Left ventricle myocardium inferior (tissue), 1 donor: Measurements from ENCODE around the gene ZFP3. TPM values are rescaled to one million over a fixed set of nuclear protein-coding genes. Genes with fewer than 3 reads are reported as not detected.

ENCODE experiments used
- total RNA-seq: library from RNA; stranded (reverse); fragmentation: NEBNext Ultra II Directional; extraction: Animal tissue kit (Norgen Biotek cat#: 25700); gene quantifications from one replicate; pipeline ENCODE4 v1.2.1, GENCODE V29; 2021
- donor health status: DM: no; HTN: yes; CAD: no; lungs with severe emphysema.

The ZFP3 gene
- total RNA-seq, 1 donor from 2014 or later: 11.0 TPM

Other genes with a start within 250 kb of the ZFP3 start
- gene MINK1, start 245.1 kb upstream of the ZFP3 start, total RNA-seq: 50.9 TPM
- 0.80 TPM for gene C17orf107, start 178.9 kb upstream of the ZFP3 start, total RNA-seq
- gene CHRNE, start 175.4 kb upstream of the ZFP3 start, total RNA-seq: 1.5 TPM
- gene GP1BA, start 146.2 kb upstream of the ZFP3 start, total RNA-seq: 0.22 TPM
- 219 TPM for gene SLC25A11, start 138.4 kb upstream of the ZFP3 start, total RNA-seq
- 90.7 TPM for gene RNF167, start 138.2 kb upstream of the ZFP3 start, total RNA-seq
- 182 TPM for gene PFN1, start 129.9 kb upstream of the ZFP3 start, total RNA-seq
- gene ENO3, start 127.3 kb upstream of the ZFP3 start, total RNA-seq: 827 TPM
- gene SPAG7, start 110.7 kb upstream of the ZFP3 start, total RNA-seq: 158 TPM
- gene CAMTA2, start 90.8 kb upstream of the ZFP3 start, total RNA-seq: 33.8 TPM
- 3.1 TPM for gene INCA1, start 80.9 kb upstream of the ZFP3 start, total RNA-seq
- 686 TPM for gene KIF1C, start 80.5 kb upstream of the ZFP3 start, total RNA-seq
- not detected for gene SLC52A1, start 43.0 kb upstream of the ZFP3 start, total RNA-seq
- gene ZNF232, start 33.4 kb downstream of the ZFP3 start, total RNA-seq: 4.1 TPM
- 0.05 TPM for gene USP6, start 37.6 kb downstream of the ZFP3 start, total RNA-seq
- gene ZNF594, start 113.4 kb downstream of the ZFP3 start, total RNA-seq: 7.7 TPM
- gene SCIMP, start 156.4 kb downstream of the ZFP3 start, total RNA-seq: 0.74 TPM
- gene RABEP1, start 203.8 kb downstream of the ZFP3 start, total RNA-seq: 60.6 TPM